ENCODE results near the gene MXRA8. TPM values are rescaled to one million over a fixed set of nuclear protein-coding genes. Genes with fewer than 3 reads are reported as not detected.

MXRA8 gene
- total and polyA plus RNA-seq, 9 of the 15 experiments (the other 6 are each of a cell fraction or from before 2014, with no cell fraction given) = 0.66 to 11.3 (median 6.3) TPM

GRCh38 chr1:1307923-1308755 is 50.2 kb downstream of the MXRA8 start, which contains the start of the genes ACAP3 and PUSL1 (continued):
- no peak for TF ChIP-seq CHD7 (IDR thresholded peaks at IDR 0.05; ENCODE audit: low read depth, low read length)
- TF ChIP-seq GMEB1 (CRISPR knock-in tag; IDR thresholded peaks at IDR 0.05) = peak; percentile 58
- no peak for TF ChIP-seq ZNF830 (CRISPR knock-in tag; IDR thresholded peaks at IDR 0.05)
- TF ChIP-seq GTF2E2 (tag; IDR thresholded peaks at IDR 0.05) = no peak; the same call in 1 of the 2 replicates
- TF ChIP-seq ARID3A (IDR thresholded peaks at IDR 0.05; ENCODE audit: borderline replicate concordance, low read depth, low read length) = 0 out of 2 replicates have a peak, but pooled peaks have one; percentile 25
- TF ChIP-seq POLR2AphosphoS5 (IDR thresholded peaks at IDR 0.05; ENCODE audit: control insufficient read depth, insufficient read depth, low read depth, low read length) = peak; percentile 58
- TF ChIP-seq HMG20B (CRISPR knock-in tag; IDR thresholded peaks at IDR 0.05) = no peak
- TF ChIP-seq TEAD2 (tag; IDR thresholded peaks at IDR 0.05) = no peak
- TF ChIP-seq HDAC6 (IDR thresholded peaks at IDR 0.05; ENCODE audit: low read depth, low read length) = no peak
- TF ChIP-seq TFAM (CRISPR knock-in tag; conservative IDR thresholded peaks at IDR 0.05) = no peak
